Hypothalamus (tissue), 51 donors: ENCODE measurements around the gene DYNLT5.
A peak's percentile ranks its signal among the peaks of the same experiment; 100 is the strongest.

Experiments
- DNase-seq, 51 donors: peaks; one replicate each; lab custom pipeline; 2025; lab: John Stamatoyannopoulos, UW

DYNLT5 gene

DNA sequence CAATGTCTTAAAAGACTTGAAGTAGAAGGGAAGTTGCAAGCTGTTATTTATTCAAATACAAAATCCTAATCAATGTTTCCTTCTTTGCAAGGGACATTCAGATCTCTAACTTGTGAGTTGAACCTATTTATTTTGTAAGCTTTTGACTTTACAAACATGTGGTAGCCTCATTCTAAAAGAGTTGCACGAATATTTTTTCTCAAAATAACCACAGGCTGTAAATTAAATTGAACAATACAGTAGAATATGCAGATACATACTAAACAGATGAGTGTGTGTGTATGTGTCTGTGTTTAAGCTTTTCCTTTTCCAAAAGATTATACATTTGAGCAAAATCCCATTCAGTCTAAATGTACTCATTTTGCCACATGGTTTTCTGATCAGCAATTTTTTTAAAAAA, 4.8 kb upstream of the DYNLT5 start:
- no peak for DNase-seq

DNA sequence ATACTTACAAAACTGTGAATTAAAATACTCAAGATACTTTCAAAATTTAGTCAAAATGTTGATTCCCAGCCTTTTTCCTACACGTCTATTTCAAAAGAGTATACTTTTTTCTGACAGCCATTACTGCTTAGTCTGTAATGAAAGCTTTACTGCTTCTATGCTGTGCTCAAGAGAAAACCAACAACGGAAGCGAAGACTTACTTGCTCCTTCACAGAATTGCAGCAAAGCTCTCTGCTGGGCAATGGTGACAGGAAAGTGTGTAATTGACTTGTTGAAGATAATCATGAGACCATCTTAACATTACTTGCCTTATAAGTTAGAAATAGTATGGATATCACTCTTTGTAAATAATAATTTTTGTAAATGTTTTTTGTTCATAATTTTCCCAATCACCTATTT, 1.7 kb upstream of the DYNLT5 start:
- DNase-seq = no peak

- DNase-seq = no peak
Observed at GRCh38 chr1:66751160-66751559, 1.1 kb upstream of the DYNLT5 start.

GRCh38 chr1:66752671-66753371, 562 bp downstream of the DYNLT5 start:
- DNase-seq = peak in 2 of 51 donors; percentile 9 to 33

DNA sequence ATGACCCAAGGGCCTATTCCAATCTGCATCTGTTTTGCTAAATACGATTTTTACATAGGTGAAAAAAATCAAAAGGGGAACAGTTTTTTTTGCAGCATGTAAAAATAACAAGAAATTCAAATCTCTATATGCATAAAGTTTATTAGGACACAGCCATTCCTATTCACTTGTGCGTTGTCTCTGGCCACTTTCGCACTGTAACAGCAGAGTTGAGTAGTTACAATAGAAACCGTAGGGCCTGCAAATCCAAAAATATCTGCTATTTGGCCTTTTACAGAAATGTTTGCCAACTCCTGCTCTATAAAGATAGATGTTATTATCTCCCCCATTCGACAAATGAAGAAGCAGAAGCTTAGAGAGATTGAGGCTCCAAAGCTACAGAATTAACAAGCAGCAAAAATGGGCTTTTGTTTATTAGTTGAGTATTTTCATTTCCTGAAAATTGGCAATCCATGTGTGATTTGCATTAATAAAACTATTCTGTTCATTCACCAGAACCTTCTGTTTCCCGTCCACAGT, 5.5 kb downstream of the DYNLT5 start:
- no peak for DNase-seq

GRCh38 chr1:66758241-66758755, 6.0 kb downstream of the DYNLT5 start:
- DNase-seq = peak in 1 of 51 donors; percentile 3

DNA sequence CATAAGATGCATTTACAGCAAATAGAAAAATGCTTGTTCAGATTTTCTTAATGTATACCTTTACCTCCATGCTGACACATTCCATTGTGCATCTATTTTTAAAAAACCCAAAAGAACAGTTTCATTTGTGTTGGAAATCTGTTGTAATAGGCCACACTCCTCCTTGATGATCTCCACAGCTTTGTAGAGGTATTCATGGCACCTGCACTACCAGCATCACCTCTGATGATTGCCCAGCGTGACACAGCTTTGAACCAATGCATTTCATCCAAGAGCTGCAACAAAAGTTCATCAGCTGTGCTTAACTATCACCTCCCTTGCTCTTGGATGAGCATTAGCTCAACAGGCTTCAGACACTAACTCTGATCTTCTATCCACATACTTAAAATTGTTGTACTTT, 8.2 kb downstream of the DYNLT5 start:
- no peak for DNase-seq

DNA sequence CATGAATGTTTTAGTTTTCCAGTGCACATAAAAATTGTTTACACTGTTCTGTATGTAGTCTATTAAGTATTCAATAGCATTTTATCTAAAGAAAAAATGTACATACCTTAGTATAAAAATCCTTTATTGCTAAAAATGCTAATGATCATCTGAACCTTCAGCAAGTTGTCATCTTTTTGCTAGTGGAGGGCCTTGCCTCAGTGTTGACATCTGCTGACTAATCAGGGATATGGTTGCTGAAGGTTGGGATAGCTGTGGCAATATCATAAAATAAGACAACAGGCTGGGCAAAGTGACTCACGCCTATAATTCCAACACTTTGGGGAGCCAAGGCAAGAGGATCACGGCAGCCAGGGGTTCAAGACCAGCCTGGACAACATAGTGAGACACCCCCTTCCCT, 9.0 kb downstream of the DYNLT5 start:
- DNase-seq = no peak

DNA sequence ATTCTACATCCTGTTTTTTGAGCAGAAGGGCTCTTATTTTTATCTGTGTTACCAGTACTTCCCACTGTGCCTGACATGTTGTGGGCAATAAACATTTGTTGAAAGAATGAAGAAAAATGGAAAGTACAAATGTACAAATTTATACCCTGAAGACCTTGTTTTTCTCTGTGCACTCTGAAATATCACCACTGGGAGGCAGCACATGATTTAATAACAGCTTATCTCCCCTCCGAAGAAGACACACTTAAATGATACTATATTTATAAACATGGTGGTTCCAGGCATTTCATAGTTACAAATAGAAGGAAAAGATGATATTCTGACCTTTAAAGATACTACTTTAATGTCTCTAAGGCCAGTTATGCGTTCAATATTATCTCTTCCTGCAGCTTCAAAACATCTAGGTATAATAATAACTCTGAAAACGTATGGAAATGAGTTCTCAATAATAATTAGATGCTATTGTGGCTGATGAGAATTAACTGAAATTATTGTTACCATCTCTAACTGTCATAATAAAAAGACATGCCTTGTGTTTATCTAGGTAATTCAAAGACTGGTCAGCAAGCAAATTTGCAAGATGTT, 12.8 kb downstream of the DYNLT5 start:
- peak in 12 of 51 donors; percentile 1 to 40 (median 10) for DNase-seq

- no peak for DNase-seq
Observed at GRCh38 chr1:66767626-66768025, 15.4 kb downstream of the DYNLT5 start.

- DNase-seq = no peak
Observed at GRCh38 chr1:66768965-66769364, 16.7 kb downstream of the DYNLT5 start.

- DNase-seq = no peak
Observed at GRCh38 chr1:66769512-66770229, 17.4 kb downstream of the DYNLT5 start.

DNA sequence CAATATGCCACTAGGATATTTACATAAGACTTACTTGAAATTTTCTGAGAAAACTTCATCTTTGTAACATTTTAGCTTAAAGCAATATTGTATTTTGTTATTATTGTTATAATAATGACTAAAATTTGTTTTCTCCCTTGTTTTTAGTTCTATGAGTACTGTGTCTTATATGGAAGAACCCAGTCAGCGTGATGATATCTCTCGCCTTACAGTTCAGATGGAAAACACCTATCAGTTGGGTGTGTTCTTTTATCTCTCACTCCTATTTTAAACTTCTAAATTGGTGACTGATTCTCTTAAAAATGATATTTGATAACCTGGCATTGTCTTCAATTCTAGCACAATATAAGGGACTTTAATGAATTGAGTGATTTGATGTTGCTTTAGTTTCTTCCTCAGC, 18.0 kb downstream of the DYNLT5 start:
- no peak for DNase-seq

DNA sequence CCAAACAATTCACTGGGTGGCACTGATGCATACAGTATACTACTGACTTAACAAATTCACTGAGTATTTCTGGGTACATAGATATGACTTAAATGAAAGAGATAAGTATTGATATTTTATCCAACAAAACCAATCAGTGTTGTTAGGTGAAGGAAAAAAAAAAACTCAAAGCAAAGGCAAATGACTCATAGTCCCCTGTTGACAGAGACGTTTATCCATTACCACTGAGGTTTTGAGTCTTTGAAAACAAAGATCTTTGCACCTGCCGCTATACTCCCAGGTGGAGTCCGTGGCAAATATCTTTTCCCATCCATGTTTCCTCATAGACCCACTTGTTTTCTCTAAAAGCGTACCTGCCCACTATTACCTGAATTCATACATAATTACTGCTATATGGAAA, 18.4 kb downstream of the DYNLT5 start:
- DNase-seq = no peak

GRCh38 chr1:66773227-66773626, 21.0 kb downstream of the DYNLT5 start:
- DNase-seq = no peak

GRCh38 chr1:66774438-66774837, 22.2 kb downstream of the DYNLT5 start:
- DNase-seq = no peak

- no peak for DNase-seq
Observed at GRCh38 chr1:66775646-66776045, 23.4 kb downstream of the DYNLT5 start.

GRCh38 chr1:66777831-66778230, 25.6 kb downstream of the DYNLT5 start:
- DNase-seq = no peak

- DNase-seq = no peak
Observed at GRCh38 chr1:66778266-66778665, 26.0 kb downstream of the DYNLT5 start.

- DNase-seq = no peak
Observed at GRCh38 chr1:66778969-66779368, 26.7 kb downstream of the DYNLT5 start.

DNA sequence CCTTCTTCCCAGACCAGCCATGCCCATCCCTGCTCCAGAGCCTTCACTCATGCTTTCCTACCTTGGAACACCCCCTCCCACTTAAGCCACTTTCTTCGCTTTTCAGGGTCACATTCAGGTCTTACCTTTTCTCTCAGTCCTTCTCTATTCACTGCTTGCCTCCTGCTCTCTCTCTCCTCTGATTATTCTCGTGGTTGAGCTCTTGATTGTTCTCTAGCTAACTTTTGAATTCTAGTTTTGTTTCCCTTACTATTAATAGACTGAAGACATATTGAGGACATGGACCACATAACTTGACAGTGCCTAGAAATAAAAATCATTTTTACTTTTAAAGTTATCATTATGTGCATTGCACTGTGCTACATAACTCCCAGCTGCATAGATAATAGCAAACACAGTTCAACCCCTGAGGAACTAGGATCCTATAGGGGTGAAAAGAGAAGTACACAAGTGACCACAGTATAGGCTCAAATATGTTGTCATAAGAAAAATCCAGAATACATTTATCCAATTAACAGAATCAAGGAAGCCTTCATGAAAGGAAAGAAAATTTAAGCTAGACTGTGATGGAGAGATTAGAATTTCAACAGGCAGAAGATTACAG, 27.3 kb downstream of the DYNLT5 start:
- DNase-seq = no peak
